ENCODE measurements around the gene KIT. TPM values are rescaled to one million over a fixed set of nuclear protein-coding genes. Genes with fewer than 3 reads are reported as not detected.

The KIT gene
- total RNA-seq, 1 experiment from 2014 or later, result not detected

- no peak for ATAC-seq
- CTCF ChIA-PET, result no interaction called here
Measured at GRCh38 chr4:54731552-54731951, 73.8 kb downstream of the KIT start.

GRCh38 chr4:54731976-54732375 lies 74.2 kb downstream of the KIT start:
- no peaks in the 10 kb centered on the region for H4K20me1 ChIP-seq (ENCODE audit: insufficient read depth)
- no peaks in the 10 kb centered on the region for H3K4me1 ChIP-seq (ENCODE audit: control insufficient read depth in 1 of 2, insufficient read depth in 2 of 2, low read length in 2 of 2)
- ATAC-seq (no peak), DNase-seq (ENCODE audit: low read depth, low spot score) (no peak)
- H3K27me3 ChIP-seq (ENCODE audit: insufficient read depth, low read length), result peaks cover 23% of the 10 kb centered on the region; the same call in 1 of the 2 replicates
- no peak overlapping the region for H3K9ac ChIP-seq (ENCODE audit: low read length)
- RAD21 ChIA-PET (ENCODE audit: low non-redundant PET in 1 of 2, low total read pairs in 2 of 2, uncharacterized antibody in 2 of 2, unreplicated experiment in 2 of 2), result no interaction called here
- H3K79me2 ChIP-seq (ENCODE audit: insufficient read depth, low read length), result no peaks in the 10 kb centered on the region
- intact Hi-C loops (cut with micrococcal nuclease), result no loop called here
- no peaks in the 10 kb centered on the region for H3K9me2 ChIP-seq (ENCODE audit: insufficient read depth)
- TF ChIP-seq YY1 (IDR thresholded peaks at IDR 0.05; ENCODE audit: extremely low read depth, insufficient replicate concordance, low read depth, low read length) (no peak), ELF1 (IDR thresholded peaks at IDR 0.05; ENCODE audit: borderline replicate concordance, low read depth) (no peak), EZH2 (IDR thresholded peaks at IDR 0.05) (no peak), JUND (IDR thresholded peaks at IDR 0.05) (no peak), EGR1 (IDR thresholded peaks at IDR 0.05; ENCODE audit: low read depth) (no peak)
- TF ChIP-seq, protein P1, sequence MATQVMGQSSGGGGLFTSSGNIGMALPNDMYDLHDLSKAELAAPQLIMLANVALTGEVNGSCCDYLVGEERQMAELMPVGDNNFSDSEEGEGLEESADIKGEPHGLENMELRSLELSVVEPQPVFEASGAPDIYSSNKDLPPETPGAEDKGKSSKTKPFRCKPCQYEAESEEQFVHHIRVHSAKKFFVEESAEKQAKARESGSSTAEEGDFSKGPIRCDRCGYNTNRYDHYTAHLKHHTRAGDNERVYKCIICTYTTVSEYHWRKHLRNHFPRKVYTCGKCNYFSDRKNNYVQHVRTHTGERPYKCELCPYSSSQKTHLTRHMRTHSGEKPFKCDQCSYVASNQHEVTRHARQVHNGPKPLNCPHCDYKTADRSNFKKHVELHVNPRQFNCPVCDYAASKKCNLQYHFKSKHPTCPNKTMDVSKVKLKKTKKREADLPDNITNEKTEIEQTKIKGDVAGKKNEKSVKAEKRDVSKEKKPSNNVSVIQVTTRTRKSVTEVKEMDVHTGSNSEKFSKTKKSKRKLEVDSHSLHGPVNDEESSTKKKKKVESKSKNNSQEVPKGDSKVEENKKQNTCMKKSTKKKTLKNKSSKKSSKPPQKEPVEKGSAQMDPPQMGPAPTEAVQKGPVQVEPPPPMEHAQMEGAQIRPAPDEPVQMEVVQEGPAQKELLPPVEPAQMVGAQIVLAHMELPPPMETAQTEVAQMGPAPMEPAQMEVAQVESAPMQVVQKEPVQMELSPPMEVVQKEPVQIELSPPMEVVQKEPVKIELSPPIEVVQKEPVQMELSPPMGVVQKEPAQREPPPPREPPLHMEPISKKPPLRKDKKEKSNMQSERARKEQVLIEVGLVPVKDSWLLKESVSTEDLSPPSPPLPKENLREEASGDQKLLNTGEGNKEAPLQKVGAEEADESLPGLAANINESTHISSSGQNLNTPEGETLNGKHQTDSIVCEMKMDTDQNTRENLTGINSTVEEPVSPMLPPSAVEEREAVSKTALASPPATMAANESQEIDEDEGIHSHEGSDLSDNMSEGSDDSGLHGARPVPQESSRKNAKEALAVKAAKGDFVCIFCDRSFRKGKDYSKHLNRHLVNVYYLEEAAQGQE (IDR thresholded peaks at IDR 0.05; ENCODE audit: low read depth), result no peak
- CTCF ChIA-PET, result no interaction called here
- H2AFZ ChIP-seq (ENCODE audit: low read depth, low read length, poor library complexity, severe bottlenecking), result no peak overlapping the region
- no peak overlapping the region for H3K27ac ChIP-seq (ENCODE audit: low read depth, low read length)
- POLR2A ChIA-PET, result no interaction called here
- no TSS peak for BruUV-seq (replicated peaks)
- H3K36me3 ChIP-seq (ENCODE audit: control insufficient read depth in 1 of 2, insufficient read depth in 2 of 2, low read length in 2 of 2), result no peaks in the 10 kb centered on the region
- H3K4me3 ChIP-seq (replicated peaks in 1 of 2; ENCODE audit: low read depth in 1 of 2, low read length in 2 of 2), result no peak overlapping the region
- no peaks in the 10 kb centered on the region for H3K9me3 ChIP-seq (ENCODE audit: control insufficient read depth in 1 of 2, insufficient read depth in 1 of 2, low read depth in 1 of 2, low read length in 2 of 2)
- H3K4me2 ChIP-seq (ENCODE audit: low read length), result no peak overlapping the region

More at GRCh38 chr4:54731552-54731951, 73.8 kb downstream of the KIT start:
- Histone ChIP-seq H3K36me3 (ENCODE audit: control insufficient read depth in 1 of 2, insufficient read depth in 2 of 2, low read length in 2 of 2) (no peaks in the 10 kb centered on the region), H3K4me3 (replicated peaks in 1 of 2; ENCODE audit: low read depth in 1 of 2, low read length in 2 of 2) (no peak overlapping the region), H3K27ac (ENCODE audit: low read depth, low read length) (no peak overlapping the region), H3K9me2 (ENCODE audit: insufficient read depth) (no peaks in the 10 kb centered on the region), H2AFZ (ENCODE audit: low read depth, low read length, poor library complexity, severe bottlenecking) (no peak overlapping the region), H3K79me2 (ENCODE audit: insufficient read depth, low read length) (no peaks in the 10 kb centered on the region), H3K27me3 (ENCODE audit: insufficient read depth, low read length) (peaks cover 23% of the 10 kb centered on the region; the same call in 1 of the 2 replicates), H4K20me1 (ENCODE audit: insufficient read depth) (no peaks in the 10 kb centered on the region), H3K9ac (ENCODE audit: low read length) (no peak overlapping the region), H3K9me3 (ENCODE audit: control insufficient read depth in 1 of 2, insufficient read depth in 1 of 2, low read depth in 1 of 2, low read length in 2 of 2) (no peaks in the 10 kb centered on the region), H3K4me1 (ENCODE audit: control insufficient read depth in 1 of 2, insufficient read depth in 2 of 2, low read length in 2 of 2) (no peaks in the 10 kb centered on the region), H3K4me2 (ENCODE audit: low read length) (no peak overlapping the region)
- DNase-seq (ENCODE audit: low read depth, low spot score), result no peak
- intact Hi-C loops (cut with micrococcal nuclease), result no loop called here
- RAD21 ChIA-PET (ENCODE audit: low non-redundant PET in 1 of 2, low total read pairs in 2 of 2, uncharacterized antibody in 2 of 2, unreplicated experiment in 2 of 2), result no interaction called here
- BruUV-seq (replicated peaks), result no TSS peak
- POLR2A ChIA-PET, result no interaction called here
- no peak for TF ChIP-seq RAD21 (IDR thresholded peaks at IDR 0.05; ENCODE audit: low read depth)
- no peak for TF ChIP-seq YY1 (IDR thresholded peaks at IDR 0.05; ENCODE audit: extremely low read depth, insufficient replicate concordance, low read depth, low read length)
- no peak for TF ChIP-seq ZBTB33 (IDR thresholded peaks at IDR 0.05; ENCODE audit: extremely low read depth, insufficient replicate concordance, low read length)
- TF ChIP-seq EGR1 (IDR thresholded peaks at IDR 0.05; ENCODE audit: low read depth), result no peak
- TF ChIP-seq CEBPB (IDR thresholded peaks at IDR 0.05; ENCODE audit: low read depth), result no peak
- no peak for TF ChIP-seq SIN3A (IDR thresholded peaks at IDR 0.05; ENCODE audit: low read depth)
- no peak for TF ChIP-seq ELF1 (IDR thresholded peaks at IDR 0.05; ENCODE audit: borderline replicate concordance, low read depth)

Data from HCT116 (cell line).